Activated CD4-positive, CD25-positive, alpha-beta regulatory T cell treated with anti-CD3 and anti-CD28 coated beads, Interleukin-2, amount 50 U/mL, for 72 hours (primary cell): ENCODE measurements around the gene REL.
"Not testable (repeated sequence)": the region's sequence is repeated elsewhere in the genome, so short reads cannot be mapped to it uniquely, and the experiment has no call there.

Experiments
- DNase-seq: peaks from one replicate; pipeline ENCODE4 v3.0.0; 2021

The REL gene

DNA sequence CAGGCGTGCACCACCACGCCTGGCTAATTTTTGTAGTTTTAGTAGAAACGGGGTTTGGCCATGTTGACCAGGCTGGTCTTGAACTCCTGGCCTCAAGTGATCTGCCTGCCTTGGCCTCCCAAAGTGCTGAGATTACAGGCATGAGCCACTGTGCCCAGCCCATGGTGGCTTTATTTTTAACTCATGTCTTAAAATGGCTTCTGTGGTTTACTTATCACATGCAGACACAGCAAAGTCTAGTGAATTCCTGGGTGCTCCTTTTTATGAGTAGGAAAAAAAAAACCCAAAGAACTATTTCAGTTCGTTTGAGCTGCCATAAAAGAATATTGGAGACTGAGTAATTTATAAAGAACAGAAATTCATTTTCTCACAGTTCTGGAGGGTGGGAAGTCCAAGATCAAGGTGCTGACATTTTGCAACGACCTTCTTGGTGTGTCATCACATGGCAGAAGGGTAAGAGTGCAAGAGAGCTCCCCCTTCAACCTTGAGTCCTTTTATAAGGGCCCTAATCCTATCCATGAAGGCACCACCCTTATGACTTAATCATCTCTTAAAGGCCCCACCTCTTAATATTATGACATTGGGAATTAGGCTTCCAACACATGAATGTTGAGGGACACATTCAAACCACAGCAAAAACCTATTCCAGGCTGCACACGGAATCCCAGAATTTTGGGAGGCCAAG is 12.6 kb upstream of the REL start:
- no peak for DNase-seq

DNA sequence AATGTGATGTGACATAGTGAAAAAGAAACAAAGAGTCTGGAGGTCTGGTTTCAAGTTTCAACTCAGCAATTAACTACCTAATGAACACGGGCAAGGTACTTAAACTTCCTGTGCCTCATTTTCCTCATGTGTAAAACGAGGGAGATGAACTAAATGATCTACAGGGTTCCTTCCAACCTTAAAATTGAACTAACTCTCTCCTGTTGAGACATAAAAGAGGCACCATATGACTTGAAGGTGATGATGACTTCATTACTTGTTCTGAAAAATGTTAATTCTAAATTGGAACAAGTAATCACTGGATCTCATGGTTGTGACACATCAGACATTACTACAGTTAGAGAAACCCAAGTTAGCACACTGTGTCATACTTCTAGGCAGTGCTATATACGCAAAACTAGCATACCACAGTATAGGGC is 8.9 kb upstream of the REL start:
- no peak for DNase-seq

DNA sequence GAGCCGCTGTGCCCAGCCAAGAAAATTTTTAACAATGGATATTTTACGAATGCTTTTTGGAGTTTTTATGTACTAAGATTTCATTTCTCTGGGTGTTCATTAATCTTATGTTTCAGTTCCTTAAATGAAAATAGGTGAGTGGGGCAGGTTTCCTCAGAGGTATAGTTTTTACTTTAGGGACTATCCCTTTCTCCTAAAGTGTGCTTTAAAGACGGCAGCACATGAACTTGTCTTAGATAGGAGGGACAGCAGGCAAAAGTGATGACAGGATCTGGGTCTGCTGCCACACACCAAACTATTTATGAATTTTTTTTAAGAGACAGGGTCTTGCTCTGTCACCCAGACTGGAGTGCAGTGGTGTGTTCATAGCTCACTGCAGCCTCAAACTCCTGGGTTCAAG is 8.0 kb upstream of the REL start:
- DNase-seq: no peak

DNA sequence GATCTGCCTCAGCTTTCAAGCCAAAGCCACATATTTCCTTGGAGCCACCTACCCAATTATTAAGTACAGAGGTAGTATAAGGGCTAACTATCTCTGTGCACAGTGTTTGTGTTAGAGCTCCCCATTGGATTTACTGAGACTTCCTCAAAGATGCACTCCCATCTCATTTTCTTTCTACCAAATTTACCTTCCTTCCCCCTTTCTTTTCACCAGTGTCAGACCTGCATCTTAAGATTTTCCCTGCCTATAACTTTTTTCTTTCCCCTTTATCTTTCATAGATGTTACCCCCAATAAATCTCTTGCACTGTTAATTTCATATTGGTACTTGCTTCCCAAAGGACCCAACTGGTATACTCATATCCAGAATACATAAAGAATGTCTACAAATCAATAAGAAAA is 5.9 kb upstream of the REL start:
- no peak for DNase-seq

DNA sequence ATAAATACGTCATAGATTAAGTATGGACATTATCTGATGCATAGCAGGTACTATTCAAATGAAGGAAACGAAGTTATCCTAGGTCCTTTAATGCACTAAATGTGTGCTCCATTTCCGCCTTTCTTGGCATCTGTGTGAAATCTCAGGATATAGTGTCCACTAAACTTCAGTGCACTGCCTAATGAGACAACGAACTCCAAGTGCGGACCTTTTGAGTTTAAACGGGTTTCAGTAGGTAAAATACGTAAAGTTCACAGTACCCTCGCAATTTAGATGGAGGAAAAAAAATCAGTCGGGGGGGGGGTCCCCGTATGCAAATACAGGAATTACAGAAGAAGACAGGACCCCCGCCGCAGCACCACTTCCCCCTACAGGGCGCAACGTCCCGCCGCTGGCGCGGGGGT is 729 bp upstream of the REL start:
- no peak for DNase-seq

DNA sequence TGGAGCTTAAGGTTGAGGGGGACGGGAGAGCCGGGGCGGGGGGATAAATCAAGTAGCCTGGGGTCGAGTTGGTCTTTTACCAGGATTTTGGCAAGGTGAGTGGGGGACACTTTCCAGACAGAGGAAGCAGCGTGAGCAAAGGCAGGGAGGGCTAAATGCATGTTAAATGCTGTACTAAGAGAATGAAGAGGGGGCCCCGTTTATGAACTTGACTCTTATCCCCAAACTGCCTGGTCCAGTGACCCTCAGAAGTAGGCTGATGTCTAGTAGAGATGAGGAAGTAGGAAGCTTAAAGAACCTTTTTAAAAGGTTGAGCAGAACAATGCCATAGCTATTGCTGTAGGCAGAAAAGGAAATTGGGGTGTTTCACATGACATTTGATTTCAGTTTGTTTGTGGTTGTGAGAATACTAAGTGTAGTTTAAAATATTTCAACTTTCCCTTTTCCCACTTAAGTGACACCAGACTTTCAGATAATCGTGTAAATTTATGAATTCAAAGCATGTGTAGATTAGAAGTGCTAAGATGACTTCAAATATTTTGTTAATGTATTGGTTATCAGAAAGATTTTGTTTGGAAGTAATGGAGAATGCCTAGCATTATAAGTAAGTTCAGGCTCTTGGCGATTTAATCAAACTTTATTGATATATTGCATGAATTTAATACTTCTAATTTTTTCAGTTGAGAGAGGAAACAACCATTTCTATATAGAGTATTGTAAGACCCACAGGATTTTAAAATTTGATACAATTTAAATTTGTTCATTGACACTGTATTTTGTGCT is 1.8 kb downstream of the REL start:
- DNase-seq: no peak

DNA sequence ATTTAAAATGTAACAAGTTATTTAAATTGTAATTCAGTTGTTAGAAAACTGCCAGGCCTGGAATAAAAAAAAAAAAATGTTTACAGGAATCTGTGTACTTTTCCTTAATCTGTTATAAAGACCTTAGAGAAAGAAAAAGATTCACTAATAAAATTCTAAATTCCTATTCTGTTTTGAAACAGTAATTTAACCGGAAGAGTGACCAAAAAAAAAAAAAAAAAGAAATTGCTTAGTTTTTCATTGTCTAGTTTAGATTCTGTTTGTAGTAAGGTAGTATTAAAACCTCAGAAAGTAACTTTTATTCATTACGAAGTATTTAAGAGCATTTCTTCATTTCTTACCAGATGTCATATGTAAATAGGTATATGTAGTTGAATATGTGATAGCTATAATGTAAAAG is 2.5 kb downstream of the REL start:
- no peak for DNase-seq

DNA sequence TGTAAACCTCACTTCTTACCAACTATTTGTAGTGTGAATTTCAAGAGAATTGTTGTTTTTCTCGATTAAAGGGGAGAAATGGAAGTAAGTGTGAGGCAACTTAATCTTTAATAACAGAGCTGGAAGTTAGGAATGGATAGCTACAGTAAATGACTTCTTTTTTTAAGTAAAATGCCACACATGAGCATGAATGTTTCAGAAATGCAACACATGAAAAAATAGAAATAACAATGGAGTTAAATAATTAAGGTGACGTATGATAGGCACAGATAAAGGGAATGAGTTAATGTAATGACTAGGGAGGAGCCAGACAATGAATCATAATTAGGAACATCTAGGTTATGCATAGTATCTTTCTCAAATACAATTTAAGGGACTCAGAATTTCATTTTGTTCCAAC is 3.4 kb downstream of the REL start:
- DNase-seq: no peak

DNA sequence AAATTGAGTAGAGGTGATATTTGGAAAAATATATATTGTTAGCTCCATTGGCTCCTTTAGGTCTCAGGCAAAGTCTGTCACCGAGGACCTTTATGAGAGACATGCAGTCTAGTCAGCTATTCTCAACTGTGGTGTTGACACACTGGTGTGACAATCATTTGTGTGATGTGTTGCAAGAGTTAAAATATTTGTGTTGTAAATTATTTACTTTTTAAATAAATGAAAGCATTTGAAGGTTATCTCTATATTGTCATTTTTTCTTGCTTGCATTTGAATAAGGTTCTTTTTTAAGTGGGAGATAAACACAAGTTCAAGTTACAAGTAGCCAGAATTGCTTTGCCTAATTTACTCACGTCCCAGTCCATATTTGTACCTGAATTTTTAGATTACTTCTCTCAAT is 4.3 kb downstream of the REL start:
- DNase-seq: no peak

DNA sequence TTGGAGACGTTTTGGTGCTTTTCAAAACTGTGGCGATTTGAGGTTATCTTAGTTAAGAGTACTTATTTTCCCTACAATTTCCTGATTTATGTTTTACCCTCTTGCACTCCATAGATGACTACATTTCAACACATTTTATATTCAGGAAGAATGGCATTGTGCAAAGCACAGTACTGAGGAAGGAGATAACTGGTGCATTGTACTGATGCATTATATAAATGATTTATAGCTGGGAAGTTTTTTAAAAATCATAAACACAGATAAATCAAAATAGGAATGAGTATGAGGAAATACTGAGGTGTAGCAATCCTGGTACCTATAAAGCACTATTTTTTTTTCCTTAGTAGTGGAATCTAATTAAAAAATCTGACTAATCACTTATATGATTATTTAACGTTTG is 5.6 kb downstream of the REL start:
- no peak for DNase-seq

DNA sequence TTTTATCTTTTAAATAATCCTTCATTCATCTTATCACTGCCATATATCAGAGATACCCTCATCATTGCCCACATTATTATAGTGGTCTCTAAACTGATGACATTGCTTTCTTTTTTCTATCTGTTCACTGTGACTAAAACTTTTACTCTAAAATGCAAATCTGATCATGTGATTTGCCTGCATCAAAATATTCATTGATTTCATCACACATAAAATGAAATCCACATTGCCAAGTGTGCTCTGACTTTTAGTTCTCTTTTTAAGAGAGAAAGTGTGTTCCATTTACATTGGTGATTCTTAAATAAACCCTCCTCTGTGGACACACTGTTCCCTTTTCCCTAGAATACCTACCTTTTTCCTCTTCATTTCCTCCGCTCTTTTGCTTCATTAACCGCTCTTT is 7.5 kb downstream of the REL start:
- no peak for DNase-seq

DNA sequence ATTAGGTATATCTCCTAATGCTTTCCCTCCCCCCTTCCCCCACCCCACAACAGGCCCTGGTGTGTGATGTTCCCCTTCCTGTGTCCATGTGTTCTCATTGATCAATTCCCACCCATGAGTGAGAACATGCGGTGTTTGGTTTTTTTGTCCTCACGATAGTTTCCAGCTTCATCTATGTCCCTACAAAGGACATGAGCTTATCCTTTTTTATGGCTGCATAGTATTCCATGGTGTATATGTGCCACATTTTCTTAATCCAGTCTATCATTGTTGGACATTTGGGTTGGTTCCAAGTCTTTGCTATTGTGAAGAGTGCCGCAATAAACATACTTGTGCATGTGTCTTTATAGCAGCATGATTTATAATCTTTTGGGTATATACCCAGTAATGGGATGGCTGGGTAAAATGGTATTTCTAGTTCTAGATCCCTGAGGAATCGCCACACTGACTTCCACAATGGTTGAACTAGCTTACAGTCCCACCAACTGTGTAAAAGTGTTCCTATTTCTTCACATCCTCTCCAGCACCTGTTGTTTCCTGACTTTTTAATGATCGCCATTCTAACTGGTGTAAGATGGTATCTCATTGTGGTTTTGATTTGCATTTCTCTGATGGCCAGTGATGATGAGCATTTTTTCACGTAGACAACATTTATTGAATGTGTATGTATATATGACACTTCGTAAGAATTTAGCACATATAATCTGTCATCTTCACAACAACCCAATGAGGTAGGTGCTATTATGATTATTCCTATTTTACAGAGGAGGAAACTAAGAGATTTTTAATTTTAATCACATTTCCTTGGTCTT is 8.4 kb downstream of the REL start:
- not testable (repeated sequence) for DNase-seq

DNA sequence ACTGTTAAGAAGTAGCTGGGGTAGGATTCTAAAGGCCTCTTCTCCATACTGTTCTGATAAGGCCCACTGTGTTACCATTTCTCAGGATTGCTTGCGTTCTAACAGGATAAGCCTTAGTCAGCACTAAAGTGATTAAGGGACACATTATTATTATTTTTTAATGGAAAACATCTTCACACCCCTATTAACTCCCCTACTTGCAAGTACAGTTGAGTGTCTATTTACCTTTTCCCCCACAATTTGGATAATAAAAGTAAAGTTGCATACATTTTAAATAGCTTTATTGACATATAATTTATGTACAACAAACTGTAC is 9.0 kb downstream of the REL start:
- DNase-seq: no peak

DNA sequence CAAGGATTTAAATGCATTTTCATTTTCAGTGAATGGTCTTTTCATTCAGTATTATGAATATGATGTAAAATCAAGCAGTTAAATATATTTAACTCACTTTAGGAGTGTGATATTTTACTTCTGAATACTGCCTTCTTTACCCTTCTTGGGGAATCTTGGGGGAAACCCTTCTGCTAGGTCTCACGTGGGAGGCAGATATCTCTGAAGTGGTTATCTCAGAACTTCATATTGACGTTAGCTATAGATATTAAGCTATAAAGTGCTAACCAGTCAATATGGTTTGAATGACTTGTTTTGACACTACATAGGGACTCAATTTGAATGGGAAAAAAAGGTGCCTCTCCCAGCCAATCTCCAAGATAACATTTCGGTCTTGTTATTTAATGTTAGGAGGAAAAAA is 9.8 kb downstream of the REL start:
- DNase-seq: no peak

DNA sequence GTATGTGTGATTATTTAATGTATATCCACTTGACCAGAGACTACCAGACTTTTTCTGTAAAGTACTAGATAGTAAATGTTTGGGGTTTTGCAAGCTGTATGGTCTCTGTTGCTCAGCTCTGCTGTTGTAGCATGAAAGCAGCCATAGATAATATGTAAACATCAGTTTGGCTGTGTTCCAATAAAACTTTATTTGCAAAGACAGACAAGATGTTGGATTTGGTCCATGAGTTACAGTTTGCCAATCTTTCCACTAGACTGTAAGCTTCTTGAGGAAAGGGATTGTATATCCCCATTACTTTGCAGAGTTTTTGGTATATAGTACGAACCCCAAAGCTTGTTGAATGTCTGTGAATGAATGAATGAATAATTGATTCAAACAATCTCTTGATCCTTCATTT is 17.2 kb downstream of the REL start:
- DNase-seq: no peak

DNA sequence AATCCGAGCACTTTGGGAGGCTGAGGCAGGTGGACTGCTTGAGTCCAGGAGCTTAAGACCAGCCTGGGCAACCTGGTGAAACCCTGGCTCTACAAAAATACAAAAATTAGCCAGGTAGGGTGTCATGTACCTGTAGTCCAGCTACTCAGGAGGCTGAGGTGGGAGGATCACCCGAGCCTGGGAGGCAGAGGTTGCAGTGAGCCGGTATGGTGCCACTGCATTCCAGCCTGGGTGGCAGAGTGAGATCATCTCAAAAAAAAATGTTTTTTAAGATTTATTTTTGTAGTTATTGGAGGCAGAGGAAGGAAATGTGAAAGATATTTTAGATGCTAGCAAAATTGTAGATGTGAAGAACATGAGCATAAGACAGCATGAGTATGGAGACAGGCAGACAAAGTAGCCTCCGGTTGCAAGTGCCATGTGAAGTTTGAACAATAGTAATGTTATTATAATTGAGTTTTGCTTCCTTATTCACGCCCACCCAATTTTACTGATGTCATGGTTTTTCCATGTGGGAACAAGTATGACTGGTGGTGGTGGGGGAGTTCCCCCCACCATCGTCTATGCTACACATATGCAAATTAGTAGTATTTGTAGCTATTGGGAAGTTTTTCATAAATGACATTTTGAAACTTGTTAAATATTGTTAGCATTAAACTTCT is 18.0 kb downstream of the REL start:
- no peak for DNase-seq

DNA sequence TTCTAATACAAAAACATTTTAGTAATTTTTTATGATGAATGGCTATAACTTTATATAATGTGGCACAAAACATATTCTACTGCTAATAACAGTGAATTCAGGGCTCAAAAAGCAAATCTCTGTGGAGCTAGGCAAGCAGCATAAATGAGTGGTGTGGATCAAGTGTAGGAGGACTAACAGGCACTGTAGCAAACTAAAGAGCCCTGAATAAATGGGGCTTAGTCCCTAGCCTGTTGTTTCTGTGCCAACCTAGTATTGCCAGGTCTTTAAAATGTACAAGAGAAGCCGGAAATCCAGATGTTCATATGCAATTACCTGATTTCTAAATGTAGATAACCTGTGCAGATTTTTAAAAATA is 18.5 kb downstream of the REL start:
- DNase-seq: no peak

DNA sequence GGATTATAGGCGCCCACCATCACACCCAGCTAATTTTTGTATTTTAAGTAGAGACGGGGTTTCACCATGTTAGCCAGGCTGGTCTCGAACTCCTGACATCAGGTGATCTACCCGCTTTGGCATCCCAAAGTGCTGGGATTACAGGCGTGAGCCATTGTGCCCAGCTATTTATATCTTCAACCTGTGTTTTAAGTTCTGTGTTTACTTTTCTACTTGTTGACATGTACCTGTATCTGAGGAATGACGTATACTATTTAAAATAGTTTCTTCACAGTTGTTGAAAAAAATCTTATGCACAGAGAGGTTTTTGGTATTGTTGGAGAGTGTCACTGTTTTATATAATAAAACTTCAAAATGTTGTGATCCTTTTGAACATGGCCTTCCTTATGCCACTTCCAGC is 19.9 kb downstream of the REL start:
- DNase-seq: not testable (repeated sequence)

DNA sequence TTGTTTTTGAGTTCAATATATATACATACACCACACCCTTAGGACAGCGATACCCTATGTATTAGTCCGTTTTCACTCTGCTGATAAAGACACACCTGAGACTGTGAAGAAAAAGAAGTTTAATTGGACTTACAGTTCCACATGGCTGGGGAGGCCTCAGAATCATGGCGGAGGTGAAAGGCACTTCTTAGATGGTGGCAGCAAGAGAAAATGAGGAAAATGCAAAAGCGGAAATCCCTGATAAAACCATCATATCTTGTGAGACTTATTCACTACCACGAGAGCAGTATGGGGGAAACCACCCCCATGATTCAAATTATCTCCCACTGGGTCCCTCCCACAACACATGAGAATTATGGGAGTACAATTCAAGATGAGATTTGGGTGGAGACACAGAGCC is 24.5 kb downstream of the REL start:
- DNase-seq: not testable (repeated sequence)

DNA sequence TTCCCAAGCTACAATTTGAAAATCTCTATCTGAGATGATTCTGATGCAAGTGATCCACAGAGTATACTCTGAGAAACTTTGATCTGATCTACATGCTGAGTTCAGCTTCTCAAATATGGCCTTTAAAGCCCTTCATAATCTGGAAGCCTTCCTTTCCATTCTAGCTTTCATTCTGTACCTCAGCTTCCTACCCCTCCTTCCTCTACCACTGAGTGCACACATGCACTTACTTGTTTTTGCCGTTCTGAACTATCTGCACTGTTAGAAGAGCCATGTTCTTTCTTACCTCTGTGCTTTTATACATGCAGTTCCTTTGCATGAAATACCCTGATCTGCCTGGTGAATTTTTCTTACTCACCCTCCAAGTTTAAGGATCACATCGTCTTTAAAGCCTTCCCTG is 25.0 kb downstream of the REL start:
- no peak for DNase-seq

DNA sequence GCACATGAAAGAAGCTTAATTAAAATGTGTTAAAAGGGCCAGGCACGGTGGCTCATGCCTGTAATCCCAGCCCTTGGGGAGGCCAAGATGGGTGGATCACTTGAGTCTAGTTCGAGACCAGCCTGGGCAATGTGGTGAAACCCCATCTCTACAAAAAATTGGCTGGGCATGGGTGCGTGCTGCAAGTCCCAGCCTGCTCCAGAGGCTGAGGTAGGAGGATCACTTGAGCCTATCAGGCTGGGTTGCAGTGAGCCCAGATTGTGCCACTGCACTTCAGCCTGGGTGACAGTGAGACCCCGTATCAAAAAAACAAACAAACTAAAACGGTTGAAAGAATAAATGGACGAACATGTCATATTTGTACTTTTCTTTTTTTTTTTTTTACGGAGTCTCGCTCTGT is 26.0 kb downstream of the REL start:
- DNase-seq: no peak

DNA sequence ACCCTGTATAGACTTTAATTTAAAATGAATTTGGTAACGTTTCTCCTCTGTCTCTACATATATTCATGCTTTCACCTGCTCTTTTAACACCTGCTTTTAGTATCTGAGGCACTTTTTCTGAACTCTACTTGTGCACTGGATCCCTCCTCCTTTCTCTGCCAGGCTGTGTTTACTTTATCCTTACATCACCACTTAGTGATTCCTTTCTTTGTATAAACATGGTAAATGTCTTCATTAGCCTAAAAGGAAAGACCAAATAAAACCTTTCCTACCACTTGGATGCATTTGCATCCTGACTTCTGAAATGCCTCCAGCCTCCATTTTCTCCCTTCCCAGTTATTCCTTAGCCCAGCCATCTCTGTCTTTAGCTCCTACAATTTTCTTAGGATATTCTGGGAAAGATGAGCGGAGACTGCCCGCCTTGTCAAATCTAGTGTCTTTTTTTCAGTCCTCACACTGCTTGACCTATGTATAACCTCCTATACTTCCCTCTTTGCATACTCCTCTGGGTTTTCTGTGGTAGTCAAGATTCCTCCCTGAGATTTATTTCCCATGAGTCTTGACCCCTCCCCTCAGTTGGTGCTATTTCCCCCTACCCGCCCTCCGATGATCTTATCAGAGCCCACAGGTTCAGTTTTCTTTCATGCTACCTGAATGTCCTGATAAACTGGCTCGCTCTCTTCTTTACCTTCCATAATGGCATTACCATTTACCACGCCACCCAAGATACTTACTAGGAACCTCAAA is 44.8 kb downstream of the REL start:
- DNase-seq: no peak
